A549 (cell line): Measurements from ENCODE around the gene ARHGEF7. TPM values are rescaled to one million over a fixed set of nuclear protein-coding genes. Genes with fewer than 3 reads are reported as not detected.

Source experiments
- ATAC-seq, 2 experiments: fragments of 200-7000 bp in 1 of 2; fragments of >200 bp in 1 of 2; cut with Nextera tagmentation in 1 of 2; cut with Tn5 transposase in 1 of 2; 3 replicates each; pipeline versions ENCODE4 v1.8.0 to v1.9.1; 2018 to 2020; ENCODE audit warnings: mild to moderate bottlenecking in 1 of 2, moderate library complexity in 1 of 2
- CTCF ChIA-PET: fragments of 300-600 bp; sonication (Branson Sonifier 250); formaldehyde crosslinking; extraction: SDS; loops from one replicate; lab custom pipeline; 2021; ENCODE audit warnings: antibody characterized with exemption, inconsistent platforms; lab: Yijun Ruan, JAX
- POLR2A ChIA-PET: fragments of 350-600 bp; formaldehyde crosslinking; extraction: SDS; loops from one replicate; lab custom pipeline; 2021; ENCODE audit warnings: antibody characterized with exemption, inconsistent platforms; lab: Yijun Ruan, JAX
- DNase-seq, 2 experiments: peaks; one replicate each; pipeline versions ENCODE4 v3.0.0 to v3.0.0-alpha.2; 2011 to 2016; ENCODE audit warnings: low read depth in 1 of 2, low spot score in 1 of 2
- FAIRE-seq: peaks from 2 replicates; lab custom pipeline; 2011; peaks lifted over from hg19 to GRCh38; lab: Jason Lieb, UNC
- H3K27ac ChIP-seq, 2 experiments: fragments of >200 bp; sonication (Bioruptor Twin); formaldehyde crosslinking; 3 replicates each; pipeline ENCODE4 v1.5.1; 2016 to 2017
- H3K4me1 ChIP-seq: fragments of >200 bp; sonication (Bioruptor Twin); formaldehyde crosslinking; 3 replicates; pipeline ENCODE4 v1.6.1; 2016
- H3K4me2 ChIP-seq: fragments of >200 bp; sonication (Bioruptor Twin); formaldehyde crosslinking; 3 replicates; pipeline ENCODE4 v1.6.1; 2016
- H3K4me3 ChIP-seq: fragments of >200 bp; sonication (Bioruptor Twin); formaldehyde crosslinking; 3 replicates; pipeline ENCODE4 v1.5.1; 2016
- H3K9me3 ChIP-seq: fragments of >200 bp; sonication (Bioruptor Twin); formaldehyde crosslinking; 3 replicates; pipeline ENCODE4 v1.6.1; 2016
- BHLHE40 ChIP-seq: IDR thresholded peaks from 2 replicates; pipeline ENCODE4 v1.6.1; 2012; ENCODE audit warnings: low read depth, low read length, inconsistent platforms
- CBX2 ChIP-seq: fragments of 200-600 bp; sonication (generic); IDR thresholded peaks from 2 replicates; pipeline ENCODE4 v1.6.1; 2016; ENCODE audit warnings: low read depth, mild to moderate bottlenecking, borderline replicate concordance
- CHD2 ChIP-seq: fragments of 150-350 bp; IDR thresholded peaks from 2 replicates; pipeline ENCODE4 v1.6.1; 2014; ENCODE audit warnings: low read length; ENCODE audit not compliant: partially characterized antibody
- EP300 ChIP-seq, 2 experiments: fragments of >200 bp; sonication (Bioruptor Twin); formaldehyde crosslinking; IDR thresholded peaks; 2 replicates in 1 of 2; 3 replicates in 1 of 2; pipeline ENCODE4 v1.6.1; 2016 to 2017
- HDAC2 ChIP-seq: fragments of 200-600 bp; sonication (generic); IDR thresholded peaks from 2 replicates; pipeline ENCODE4 v1.6.1; 2016
- HOXB5 ChIP-seq: fragments of 250-450 bp; sonication (Bioruptor Pico); IDR thresholded peaks from 2 replicates; pipeline ENCODE4 v1.5.0; 2020; ENCODE audit warnings: mild to moderate bottlenecking, moderate library complexity
- JUNB ChIP-seq: fragments of >200 bp; sonication (Bioruptor Twin); formaldehyde crosslinking; IDR thresholded peaks from 2 replicates; pipeline ENCODE4 v1.6.1; 2016
- KDM1A ChIP-seq: fragments of 200-600 bp; sonication (generic); IDR thresholded peaks from 2 replicates; pipeline ENCODE4 v1.6.1; 2016; ENCODE audit warnings: low read depth, mild to moderate bottlenecking
- MAZ ChIP-seq: fragments of 150-350 bp; IDR thresholded peaks from 2 replicates; pipeline ENCODE4 v1.6.1; 2014; ENCODE audit warnings: antibody characterized with exemption, low read depth, low read length, borderline replicate concordance
- NFE2L2 ChIP-seq: fragments of 150-350 bp; conservative IDR thresholded peaks from 2 replicates; pipeline ENCODE4 v1.6.1; 2014; ENCODE audit warnings: low read length
- NR3C1 ChIP-seq: fragments of >200 bp; sonication (Bioruptor Twin); formaldehyde crosslinking; IDR thresholded peaks from 3 replicates; pipeline ENCODE4 v1.6.1; 2017
- PHF8 ChIP-seq: fragments of 200-600 bp; sonication (generic); IDR thresholded peaks from 2 replicates; pipeline ENCODE4 v1.6.1; 2016; ENCODE audit warnings: low read depth, mild to moderate bottlenecking, antibody characterized with exemption, moderate library complexity, borderline replicate concordance
- POLR2A ChIP-seq: IDR thresholded peaks from 2 replicates; pipeline ENCODE4 v1.6.1; 2012; ENCODE audit warnings: mild to moderate bottlenecking, low read length
- RAD21 ChIP-seq, 2 experiments: fragments of >200 bp in 1 of 2; sonication (Bioruptor Twin) in 1 of 2; formaldehyde crosslinking in 1 of 2; IDR thresholded peaks in 1 of 2; conservative IDR thresholded peaks in 1 of 2; 2 replicates in 1 of 2; 3 replicates in 1 of 2; pipeline ENCODE4 v1.6.1; 2012 to 2018; ENCODE audit warnings: inconsistent platforms in 1 of 2
- RARB ChIP-seq: fragments of 250-450 bp; sonication (Bioruptor Pico); IDR thresholded peaks from 2 replicates; pipeline ENCODE4 v1.8.0; 2021; ENCODE audit warnings: mild to moderate bottlenecking, moderate library complexity
- RCOR1 ChIP-seq: fragments of 150-350 bp; IDR thresholded peaks from 2 replicates; pipeline ENCODE4 v1.6.1; 2014; ENCODE audit warnings: antibody characterized with exemption, low read length, low read depth
- RFX5 ChIP-seq: fragments of 450-650 bp; IDR thresholded peaks from 2 replicates; pipeline ENCODE4 v1.7.1; 2014; ENCODE audit warnings: antibody characterized with exemption, mild to moderate bottlenecking, moderate library complexity
- RNF2 ChIP-seq: fragments of 200-600 bp; sonication (generic); IDR thresholded peaks from 2 replicates; pipeline ENCODE4 v1.6.1; 2016; ENCODE audit warnings: low read depth, mild to moderate bottlenecking, antibody characterized with exemption, moderate library complexity, borderline replicate concordance
- SMC3 ChIP-seq: fragments of >200 bp; sonication (Bioruptor Twin); formaldehyde crosslinking; IDR thresholded peaks from 3 replicates; pipeline ENCODE4 v1.6.1; 2018; ENCODE audit warnings: inconsistent platforms
- SREBF2 ChIP-seq: fragments of 450-650 bp; IDR thresholded peaks from 2 replicates; pipeline ENCODE4 v1.6.1; 2014; ENCODE audit warnings: mild to moderate bottlenecking, moderate library complexity
- ZFP36 ChIP-seq: fragments of 450-650 bp; IDR thresholded peaks from 2 replicates; pipeline ENCODE4 v1.6.1; 2014; ENCODE audit warnings: borderline replicate concordance; ENCODE audit not compliant: partially characterized antibody
- WGBS: methylation state at CpG from one replicate; pipeline ENCODE4 v1.1.6; 2017; ENCODE audit errors: missing lambda C conversion rate; 5-methylcytosine and 5-hydroxymethylcytosine counted together
- polyA plus RNA-seq, 4 experiments: library from polyadenylated mRNA; depleted of rRNA in 3 of 4; stranded (reverse); fragments of >200 nt; fragmentation: RNase III in 1 of 4; extraction: RNeasy Plus Mini Kit Qiagen cat#74134 plus additional on column Dnase treatment in 1 of 4; gene quantifications; 2 replicates in 3 of 4; 3 replicates in 1 of 4; pipeline ENCODE4 v1.2.3, GENCODE V29; 2011 to 2017
- TF ChIP-seq, protein P1 (sequence below): IDR thresholded peaks from 2 replicates; pipeline ENCODE4 v1.6.1; 2012
- TF ChIP-seq, protein P2 (sequence below): fragments of 250-450 bp; sonication (Bioruptor Pico); IDR thresholded peaks from 2 replicates; pipeline ENCODE4 v1.5.0; 2020; ENCODE audit warnings: low read depth, mild to moderate bottlenecking, moderate library complexity
- TF ChIP-seq, protein P3 (sequence below): fragments of >200 bp; sonication (Bioruptor Twin); formaldehyde crosslinking; IDR thresholded peaks from 3 replicates; pipeline ENCODE4 v1.5.1; 2016
- TF ChIP-seq, protein P4 (sequence below): fragments of >200 bp; sonication (Bioruptor Twin); formaldehyde crosslinking; IDR thresholded peaks from 2 replicates; pipeline ENCODE4 v1.6.1; 2016
- TF ChIP-seq, protein P5 (sequence below): fragments of >200 bp; sonication (Bioruptor Twin); formaldehyde crosslinking; IDR thresholded peaks from 3 replicates; pipeline ENCODE4 v1.6.1; 2016

The ARHGEF7 gene
- polyA plus RNA-seq, 2 of the 4 experiments (the other 2 are of a cell fraction): 21.1 to 23.1 TPM

DNA sequence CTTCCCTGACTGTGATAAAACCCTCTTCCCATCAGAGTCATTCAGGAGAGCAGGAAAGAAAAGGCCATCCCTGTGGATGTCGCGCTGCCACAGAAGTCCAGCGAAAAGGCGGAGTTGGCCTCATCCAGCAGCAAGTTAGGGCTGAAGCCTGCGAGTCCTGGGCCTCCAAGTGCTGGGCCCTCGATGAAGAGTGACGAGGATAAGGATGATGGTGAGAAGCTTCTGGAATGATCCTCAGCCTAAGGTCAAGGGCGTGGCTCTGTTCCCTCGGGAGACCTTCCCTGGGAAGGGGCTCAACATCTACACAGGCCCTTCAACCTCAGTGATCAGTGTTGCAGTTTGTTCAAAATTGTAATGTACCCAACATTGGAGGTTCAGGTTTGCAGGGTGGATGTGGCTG, 227.6 kb downstream of the ARHGEF7 start:
- ATAC-seq: no peak

DNA sequence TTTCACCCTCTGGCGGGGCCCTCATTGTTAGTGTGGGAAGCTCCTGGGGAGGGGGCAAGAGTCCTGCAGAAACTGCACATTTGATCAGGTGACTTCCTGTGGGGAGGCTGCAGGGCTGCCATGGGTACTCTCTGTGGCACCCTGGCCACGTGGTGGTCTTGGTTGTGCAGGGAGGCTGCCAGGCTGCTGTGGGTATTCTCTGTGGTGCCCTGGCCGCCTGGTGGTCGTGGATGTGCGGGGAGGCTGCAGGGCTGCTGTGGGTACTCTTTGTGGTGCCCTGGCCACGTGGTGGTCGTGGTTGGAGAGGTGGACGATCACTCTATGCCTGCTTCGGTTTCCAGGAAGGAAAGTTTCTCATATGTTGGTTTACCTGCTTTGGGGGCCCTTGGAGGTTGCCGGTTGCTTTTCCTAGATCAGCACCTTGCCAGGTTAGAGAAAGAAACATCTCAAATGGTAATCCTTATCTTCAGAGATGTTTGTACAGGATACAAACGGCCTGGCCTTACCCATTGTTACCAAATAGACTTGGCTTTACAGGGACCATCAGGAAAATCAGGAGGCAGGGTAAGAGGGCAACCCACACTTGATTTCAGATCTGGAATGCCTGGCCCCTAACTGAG, 228.2 kb downstream of the ARHGEF7 start:
- Histone ChIP-seq H3K27ac (no peak overlapping the region), H3K9me3 (no peaks in the 10 kb centered on the region), H3K4me1 (no peaks in the 10 kb centered on the region), H3K4me3 (no peak overlapping the region), H3K4me2 (no peak overlapping the region)
- 47% methylated on average over 6 of the region's 11 CpGs for WGBS
- ATAC-seq: no peak
- CTCF ChIA-PET: no interaction called here
- no peak for FAIRE-seq
- TF ChIP-seq HOXB5 (CRISPR knock-in tag): no peak
- TF ChIP-seq SMC3: no peak
- no peak for TF ChIP-seq CHD2
- TF ChIP-seq, protein P1, sequence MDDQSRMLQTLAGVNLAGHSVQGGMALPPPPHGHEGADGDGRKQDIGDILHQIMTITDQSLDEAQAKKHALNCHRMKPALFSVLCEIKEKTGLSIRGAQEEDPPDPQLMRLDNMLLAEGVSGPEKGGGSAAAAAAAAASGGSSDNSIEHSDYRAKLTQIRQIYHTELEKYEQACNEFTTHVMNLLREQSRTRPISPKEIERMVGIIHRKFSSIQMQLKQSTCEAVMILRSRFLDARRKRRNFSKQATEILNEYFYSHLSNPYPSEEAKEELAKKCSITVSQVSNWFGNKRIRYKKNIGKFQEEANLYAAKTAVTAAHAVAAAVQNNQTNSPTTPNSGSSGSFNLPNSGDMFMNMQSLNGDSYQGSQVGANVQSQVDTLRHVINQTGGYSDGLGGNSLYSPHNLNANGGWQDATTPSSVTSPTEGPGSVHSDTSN: no peak
- no peak for TF ChIP-seq HDAC2
- no peak for TF ChIP-seq RCOR1
- TF ChIP-seq, protein P2, sequence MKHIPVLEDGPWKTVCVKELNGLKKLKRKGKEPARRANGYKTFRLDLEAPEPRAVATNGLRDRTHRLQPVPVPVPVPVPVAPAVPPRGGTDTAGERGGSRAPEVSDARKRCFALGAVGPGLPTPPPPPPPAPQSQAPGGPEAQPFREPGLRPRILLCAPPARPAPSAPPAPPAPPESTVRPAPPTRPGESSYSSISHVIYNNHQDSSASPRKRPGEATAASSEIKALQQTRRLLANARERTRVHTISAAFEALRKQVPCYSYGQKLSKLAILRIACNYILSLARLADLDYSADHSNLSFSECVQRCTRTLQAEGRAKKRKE: no peak
- no peak for TF ChIP-seq JUNB
- TF ChIP-seq RAD21 (conservative IDR thresholded peaks at IDR 0.05 in 1 of 2, IDR thresholded peaks at IDR 0.05 in 1 of 2): no peak
- TF ChIP-seq NR3C1: no peak
- TF ChIP-seq BHLHE40: no peak
- TF ChIP-seq CBX2: no peak
- TF ChIP-seq ZFP36: no peak
- no peak for TF ChIP-seq EP300 (IDR thresholded peaks at IDR 0.05)
- TF ChIP-seq SREBF2: no peak
- no peak for TF ChIP-seq RNF2
- TF ChIP-seq NFE2L2: no peak
- TF ChIP-seq, protein P3, sequence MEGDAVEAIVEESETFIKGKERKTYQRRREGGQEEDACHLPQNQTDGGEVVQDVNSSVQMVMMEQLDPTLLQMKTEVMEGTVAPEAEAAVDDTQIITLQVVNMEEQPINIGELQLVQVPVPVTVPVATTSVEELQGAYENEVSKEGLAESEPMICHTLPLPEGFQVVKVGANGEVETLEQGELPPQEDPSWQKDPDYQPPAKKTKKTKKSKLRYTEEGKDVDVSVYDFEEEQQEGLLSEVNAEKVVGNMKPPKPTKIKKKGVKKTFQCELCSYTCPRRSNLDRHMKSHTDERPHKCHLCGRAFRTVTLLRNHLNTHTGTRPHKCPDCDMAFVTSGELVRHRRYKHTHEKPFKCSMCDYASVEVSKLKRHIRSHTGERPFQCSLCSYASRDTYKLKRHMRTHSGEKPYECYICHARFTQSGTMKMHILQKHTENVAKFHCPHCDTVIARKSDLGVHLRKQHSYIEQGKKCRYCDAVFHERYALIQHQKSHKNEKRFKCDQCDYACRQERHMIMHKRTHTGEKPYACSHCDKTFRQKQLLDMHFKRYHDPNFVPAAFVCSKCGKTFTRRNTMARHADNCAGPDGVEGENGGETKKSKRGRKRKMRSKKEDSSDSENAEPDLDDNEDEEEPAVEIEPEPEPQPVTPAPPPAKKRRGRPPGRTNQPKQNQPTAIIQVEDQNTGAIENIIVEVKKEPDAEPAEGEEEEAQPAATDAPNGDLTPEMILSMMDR: no peak
- TF ChIP-seq PHF8: no peak
- TF ChIP-seq RFX5: no peak
- no peak for DNase-seq
- POLR2A ChIA-PET: no interaction called here

More for the DNA sequence above, 227.6 kb downstream of the ARHGEF7 start:
- Histone ChIP-seq H3K27ac (no peak overlapping the region), H3K4me1 (no peaks in the 10 kb centered on the region), H3K4me2 (no peak overlapping the region), H3K4me3 (no peak overlapping the region), H3K9me3 (no peaks in the 10 kb centered on the region)
- WGBS: 43% methylated on average over 7 of the region's 9 CpGs
- TF ChIP-seq, protein P4, sequence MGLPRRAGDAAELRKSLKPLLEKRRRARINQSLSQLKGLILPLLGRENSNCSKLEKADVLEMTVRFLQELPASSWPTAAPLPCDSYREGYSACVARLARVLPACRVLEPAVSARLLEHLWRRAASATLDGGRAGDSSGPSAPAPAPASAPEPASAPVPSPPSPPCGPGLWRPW: no peak
- TF ChIP-seq, protein P2: no peak
- no peak for TF ChIP-seq POLR2A
- no peak for TF ChIP-seq KDM1A
- TF ChIP-seq, protein P5, sequence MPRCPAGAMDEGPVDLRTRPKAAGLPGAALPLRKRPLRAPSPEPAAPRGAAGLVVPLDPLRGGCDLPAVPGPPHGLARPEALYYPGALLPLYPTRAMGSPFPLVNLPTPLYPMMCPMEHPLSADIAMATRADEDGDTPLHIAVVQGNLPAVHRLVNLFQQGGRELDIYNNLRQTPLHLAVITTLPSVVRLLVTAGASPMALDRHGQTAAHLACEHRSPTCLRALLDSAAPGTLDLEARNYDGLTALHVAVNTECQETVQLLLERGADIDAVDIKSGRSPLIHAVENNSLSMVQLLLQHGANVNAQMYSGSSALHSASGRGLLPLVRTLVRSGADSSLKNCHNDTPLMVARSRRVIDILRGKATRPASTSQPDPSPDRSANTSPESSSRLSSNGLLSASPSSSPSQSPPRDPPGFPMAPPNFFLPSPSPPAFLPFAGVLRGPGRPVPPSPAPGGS: no peak
- TF ChIP-seq MAZ: no peak
- no peak for TF ChIP-seq HDAC2
- TF ChIP-seq, protein P1: no peak
- TF ChIP-seq RARB (CRISPR knock-in tag): no peak
- no peak for DNase-seq
- CTCF ChIA-PET: interaction anchor here (0.7 kb wide), 1 partner anchor 295 kb away, joined by 3 read pairs; no protein-coding TSS in a partner anchor
- POLR2A ChIA-PET: no interaction called here
- no peak for FAIRE-seq
